GM12873 (cell line): ENCODE data around the gene TENT4B.

Experiments
- CTCF ChIP-seq: IDR thresholded peaks from 2 replicates; pipeline ENCODE4 v1.5.1; 2012; ENCODE audit warnings: low read depth, mild to moderate bottlenecking, moderate library complexity, low read length, control low read depth; ENCODE audit not compliant: insufficient read depth; ENCODE audit errors: missing control alignments

Gene TENT4B

GRCh38 chr16:50152807-50153595 lies at the start of gene TENT4B:
TSS of gene TENT4B (plus strand) at chr16:50153306. CDS start at chr16:50153622, 316 bp downstream.
- TF ChIP-seq CTCF: no peak

GRCh38 chr16:50103764-50104163 lies 49.3 kb upstream of the TENT4B start:
- TF ChIP-seq CTCF: no peak

- no peak for TF ChIP-seq CTCF
Observed at GRCh38 chr16:50114357-50115129, 38.6 kb upstream of the TENT4B start.

- TF ChIP-seq CTCF: no peak
Observed at GRCh38 chr16:50120711-50121110, 32.4 kb upstream of the TENT4B start.

GRCh38 chr16:50121278-50121677 lies 31.8 kb upstream of the TENT4B start:
- TF ChIP-seq CTCF: no peak

GRCh38 chr16:50121721-50122445 lies 31.2 kb upstream of the TENT4B start:
- no peak for TF ChIP-seq CTCF

- no peak for TF ChIP-seq CTCF
Observed at GRCh38 chr16:50123417-50123816, 29.7 kb upstream of the TENT4B start.
